Colon (tissue), 2 donors: ENCODE results near the gene FGGY.
"Not testable (repeated sequence)": the region's sequence is repeated elsewhere in the genome, so short reads cannot be mapped to it uniquely, and the experiment has no call there.

Source experiments
- FAIRE-seq: peaks from 2 replicates; lab custom pipeline; 2012; peaks lifted over from hg19 to GRCh38; lab: Jason Lieb, UNC
- donor health status: control.
- donor health status: control.

FGGY gene

DNA sequence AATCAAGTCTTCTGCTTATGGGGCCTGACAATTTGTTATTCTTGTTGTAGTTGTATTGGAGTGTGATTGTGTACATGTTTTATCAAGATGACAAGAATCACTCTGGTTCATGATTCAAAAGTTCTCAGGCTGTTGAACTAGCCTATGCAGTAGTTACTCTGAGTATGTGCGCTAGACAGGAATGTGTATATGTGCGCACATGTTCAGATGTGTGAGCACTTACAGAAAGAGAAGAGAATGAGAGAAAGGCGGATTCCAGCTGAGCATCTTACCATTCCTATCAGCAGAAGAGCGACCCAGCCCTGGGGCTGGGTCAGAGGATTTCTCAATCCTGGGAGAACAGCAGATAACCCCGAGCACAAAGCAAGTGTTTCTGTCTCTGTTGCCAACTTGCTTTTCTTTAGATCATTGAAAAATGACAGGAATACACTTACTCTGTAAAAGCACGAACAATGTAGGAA lies 407.1 kb downstream of the FGGY start:
- no peak for FAIRE-seq

- FAIRE-seq, result no peak
Observed at GRCh38 chr1:59704716-59705115, 407.8 kb downstream of the FGGY start.

GRCh38 chr1:59705466-59706302 lies 408.8 kb downstream of the FGGY start:
- FAIRE-seq, result no peak

- FAIRE-seq, result no peak
Observed at GRCh38 chr1:59706303-59706599, 409.4 kb downstream of the FGGY start.

GRCh38 chr1:59707178-59707791 lies 410.4 kb downstream of the FGGY start:
- FAIRE-seq, result no peak

DNA sequence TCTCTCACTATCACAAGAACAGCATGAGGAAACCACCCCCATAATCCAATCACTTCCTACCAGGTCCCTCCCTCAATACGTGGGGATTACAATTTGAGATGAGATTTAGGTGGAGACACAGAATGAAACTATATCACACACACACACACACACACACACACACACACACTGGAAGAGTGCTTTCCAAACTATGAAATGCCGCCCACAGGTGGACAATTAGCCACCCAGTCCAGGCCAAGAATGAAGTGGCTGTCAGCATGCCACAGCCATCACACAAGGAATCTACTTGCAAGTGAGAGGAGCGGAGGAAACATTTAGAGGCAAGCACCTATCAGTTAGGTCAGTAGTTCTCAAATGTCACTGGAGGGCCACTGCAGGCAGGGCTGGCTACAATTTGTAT lies 412.4 kb downstream of the FGGY start:
- no peak for FAIRE-seq

GRCh38 chr1:59710920-59711319 lies 414.0 kb downstream of the FGGY start:
- not testable (repeated sequence) for FAIRE-seq

DNA sequence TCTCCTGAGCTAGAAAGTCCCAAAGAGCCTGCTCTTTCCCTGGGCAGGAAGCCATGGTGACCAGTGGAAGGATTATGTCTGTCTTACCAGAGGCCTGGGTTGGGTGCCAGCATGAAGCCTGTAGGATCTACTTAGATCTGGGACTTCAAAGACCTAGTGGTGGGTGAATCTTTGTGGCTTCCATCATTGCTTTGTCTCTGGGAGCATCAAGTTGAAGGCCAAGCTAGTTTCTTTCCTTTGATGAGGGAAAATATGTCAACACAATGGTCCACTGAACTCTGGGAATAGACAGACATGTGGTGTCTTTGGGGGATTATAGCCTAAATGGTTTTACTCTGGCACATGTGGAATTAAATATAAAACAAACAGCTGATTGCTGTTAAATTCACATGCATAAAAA lies 417.3 kb downstream of the FGGY start:
- no peak for FAIRE-seq

GRCh38 chr1:59714966-59715365 lies 418.1 kb downstream of the FGGY start:
- FAIRE-seq, result no peak

DNA sequence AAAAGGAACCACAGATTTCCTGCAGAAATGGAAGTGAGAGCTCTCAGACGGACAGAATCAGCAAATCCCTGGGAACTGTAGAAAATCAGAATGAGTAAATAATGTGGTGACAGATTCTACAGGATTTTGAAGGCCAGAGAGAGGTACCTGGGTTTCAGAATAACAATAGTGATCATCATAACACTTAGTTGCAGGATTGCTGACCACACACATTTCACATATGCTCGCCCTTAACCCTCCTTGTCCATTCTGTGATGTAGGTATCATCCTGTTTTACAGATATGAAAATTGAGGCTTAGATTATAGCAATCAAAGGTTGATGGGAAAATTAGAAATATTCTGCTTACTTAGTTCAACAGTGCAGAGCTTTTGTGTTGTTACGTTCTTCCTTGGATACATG lies 419.9 kb downstream of the FGGY start:
- no peak for FAIRE-seq

GRCh38 chr1:59718064-59718988 lies 421.4 kb downstream of the FGGY start:
- FAIRE-seq, result no peak

GRCh38 chr1:59718989-59719360 lies 422.1 kb downstream of the FGGY start:
- FAIRE-seq, result no peak

DNA sequence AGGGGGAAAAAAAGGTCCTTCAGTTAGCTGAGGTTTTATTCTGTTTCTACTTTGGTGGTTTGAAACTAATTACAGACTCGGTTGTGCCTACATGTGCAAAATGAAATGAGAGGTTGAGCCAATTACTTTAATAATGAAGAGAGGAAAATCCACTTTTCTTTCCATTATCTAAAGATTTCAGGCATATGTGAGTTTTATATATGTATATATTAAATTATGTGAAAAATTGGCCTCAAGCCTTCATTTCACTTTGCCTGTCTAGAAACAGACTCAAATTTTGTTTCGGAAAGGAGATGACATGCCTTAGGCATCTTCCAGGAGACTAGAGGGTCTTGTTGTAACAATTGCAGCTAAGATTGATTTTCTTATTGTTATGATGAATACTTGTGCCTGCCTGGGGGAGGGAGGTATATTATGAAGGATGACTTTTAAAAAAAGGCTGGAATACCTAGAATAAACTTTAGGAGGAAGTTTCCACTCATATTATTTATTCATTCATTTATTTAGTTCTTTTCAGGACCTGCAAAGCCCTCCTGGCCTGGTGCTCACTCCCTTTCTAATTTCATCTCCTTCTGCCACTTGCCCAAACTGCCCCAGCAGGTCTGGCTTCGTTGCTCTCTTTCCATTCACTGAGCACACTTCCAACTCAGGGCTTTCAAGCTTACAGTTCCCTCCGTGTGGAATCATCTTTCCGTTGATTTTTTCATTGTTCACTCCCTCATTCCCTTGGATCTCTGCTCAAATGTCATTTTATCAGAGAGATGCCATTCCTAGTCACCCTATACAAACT lies 423.6 kb downstream of the FGGY start:
- FAIRE-seq, result no peak

DNA sequence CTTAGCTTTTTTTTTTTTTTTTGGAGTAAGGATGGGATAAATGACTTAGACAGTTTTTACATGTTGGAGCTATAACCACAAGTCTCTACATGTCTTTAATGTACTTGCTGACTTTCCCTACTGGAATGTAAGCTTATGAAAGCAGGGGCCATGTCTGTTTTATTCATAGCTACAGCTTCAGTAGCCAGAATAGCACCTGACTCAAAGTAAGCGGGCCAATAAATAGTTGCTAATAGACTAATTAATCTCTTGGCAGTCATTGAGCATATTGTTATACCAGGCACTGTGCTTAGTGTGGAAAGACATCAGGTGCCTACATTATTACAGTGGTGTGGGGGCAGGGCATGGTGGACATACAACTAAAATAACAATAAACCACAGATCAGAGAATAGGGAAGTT lies 433.4 kb downstream of the FGGY start:
- no peak for FAIRE-seq

- no peak for FAIRE-seq
Observed at GRCh38 chr1:59730759-59731478, 434.0 kb downstream of the FGGY start.

DNA sequence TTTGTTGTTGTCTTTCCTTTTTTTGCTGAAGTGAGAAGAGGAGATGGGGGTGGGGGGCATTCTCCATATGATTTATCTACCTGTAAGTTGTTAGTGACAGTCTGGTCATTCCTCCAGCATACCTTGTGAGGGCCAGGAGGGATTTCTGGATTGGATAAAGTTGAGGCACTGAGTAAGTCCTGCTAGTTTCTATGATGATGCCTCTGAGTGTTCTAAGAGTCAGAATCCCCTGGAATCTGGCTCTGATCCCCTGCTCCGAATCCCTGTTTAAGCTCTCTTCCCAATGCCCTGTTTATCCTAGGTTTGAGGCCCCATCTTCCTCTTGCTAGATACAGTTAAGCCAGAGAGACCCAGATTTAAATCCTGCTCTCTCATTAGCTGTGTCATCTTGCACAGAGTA lies 434.7 kb downstream of the FGGY start:
- no peak for FAIRE-seq

- FAIRE-seq, result no peak
Observed at GRCh38 chr1:59732214-59732955, 435.5 kb downstream of the FGGY start.

DNA sequence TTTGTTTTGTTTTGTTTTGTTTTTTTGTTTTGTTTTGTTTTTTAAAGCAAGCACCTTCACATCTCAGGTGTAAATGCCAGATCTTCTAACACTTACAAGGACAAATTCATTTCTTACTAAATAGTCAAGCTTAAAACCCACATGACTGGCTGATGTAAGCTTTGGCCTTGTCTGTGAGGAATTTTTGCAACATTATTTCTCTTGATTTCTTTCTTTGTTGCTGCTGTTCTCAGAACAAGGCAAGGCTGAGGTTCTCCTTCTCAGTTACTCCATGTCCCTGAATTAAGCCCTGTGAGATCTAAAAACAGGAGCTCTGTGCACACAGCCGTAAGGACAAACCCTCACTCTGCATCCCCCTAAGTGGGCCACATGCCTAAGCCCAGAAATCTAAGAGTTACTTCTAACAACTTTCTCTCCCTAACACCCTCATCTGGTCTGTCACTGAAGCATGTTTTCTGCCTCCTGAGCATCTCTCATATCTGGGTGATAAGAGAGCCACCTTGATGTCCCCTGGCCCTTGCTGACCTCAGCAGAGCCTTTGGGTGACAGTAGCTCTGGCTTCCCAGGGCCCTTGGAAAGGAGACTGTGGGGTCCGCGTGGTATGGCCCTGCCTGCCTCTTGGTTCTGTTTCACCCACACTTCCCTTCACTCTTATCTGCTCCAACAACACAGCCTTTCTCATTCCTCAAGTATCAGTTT lies 436.7 kb downstream of the FGGY start:
- no peak for FAIRE-seq

DNA sequence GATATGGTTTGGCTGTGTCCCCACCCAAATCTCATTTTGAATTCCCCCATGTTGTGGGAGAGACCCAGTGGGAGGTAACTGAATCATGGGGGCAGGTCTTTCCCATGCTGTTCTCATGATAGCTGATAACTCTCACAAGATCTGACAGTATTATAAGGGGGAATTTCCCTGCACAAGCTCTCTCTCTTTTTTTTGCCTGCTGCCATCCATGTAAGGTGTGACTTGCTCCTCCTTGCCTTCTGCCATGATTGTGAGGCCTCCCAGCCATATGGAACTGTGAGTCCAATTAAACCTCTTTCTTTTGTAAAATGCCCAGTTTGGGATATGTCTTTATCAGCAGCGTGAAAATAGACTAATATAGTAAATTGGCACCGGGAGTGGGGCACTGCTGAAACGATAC lies 439.0 kb downstream of the FGGY start:
- FAIRE-seq, result not testable (repeated sequence)

DNA sequence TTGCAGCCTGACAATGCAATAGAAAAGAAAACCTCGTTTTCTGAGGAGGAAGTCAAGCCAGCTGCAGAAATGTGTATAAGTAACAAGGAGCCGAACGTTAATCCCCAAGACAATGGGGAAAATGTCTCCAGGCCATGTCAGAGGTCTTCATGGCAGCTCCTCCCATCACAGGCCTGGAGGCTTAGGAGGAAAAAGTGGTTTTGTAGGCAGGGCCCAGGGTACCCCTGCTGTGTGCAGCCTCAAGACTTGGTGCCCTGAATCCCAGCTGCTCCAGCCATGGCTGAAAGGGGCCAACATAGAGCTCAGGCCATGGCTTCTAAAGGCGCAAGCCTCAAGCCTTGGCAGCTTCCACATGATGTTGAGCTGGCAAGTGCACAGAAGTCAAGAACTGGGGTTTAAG lies 439.9 kb downstream of the FGGY start:
- FAIRE-seq, result no peak
